Measurements from ENCODE around the gene SPTB.
A peak's percentile ranks its signal among the peaks of the same experiment; 100 is the strongest.

Gene SPTB

DNA sequence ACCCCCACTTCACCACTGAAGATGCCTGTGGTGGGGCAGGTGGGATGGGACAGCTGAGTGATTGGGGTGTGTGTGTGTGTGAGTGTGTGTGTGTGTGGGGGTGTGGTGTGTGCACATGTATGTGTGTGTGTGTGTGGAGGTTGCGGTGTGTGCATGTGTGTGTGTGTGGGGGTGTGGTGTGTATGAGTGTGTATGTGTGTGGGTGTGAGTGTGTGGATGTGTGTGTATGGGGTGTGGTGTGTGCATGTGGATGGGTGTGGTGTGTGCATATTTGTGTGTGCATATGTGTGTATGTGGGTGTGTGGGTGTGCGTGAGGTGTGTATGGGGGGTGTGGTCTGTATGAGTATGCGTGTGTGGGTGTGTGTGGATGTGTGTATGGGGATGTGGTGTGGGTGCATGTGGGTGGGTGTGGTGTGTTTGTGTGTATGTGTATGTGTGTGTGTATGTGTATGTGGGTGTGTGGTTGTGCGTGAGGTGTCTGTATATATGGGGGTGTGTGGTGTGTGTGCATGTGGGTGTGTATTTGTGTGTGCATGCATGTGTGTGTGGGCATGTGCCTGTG is 113.9 kb downstream of the SPTB start:
- no peak for DNase-seq (ENCODE audit: low spot score)

DNA sequence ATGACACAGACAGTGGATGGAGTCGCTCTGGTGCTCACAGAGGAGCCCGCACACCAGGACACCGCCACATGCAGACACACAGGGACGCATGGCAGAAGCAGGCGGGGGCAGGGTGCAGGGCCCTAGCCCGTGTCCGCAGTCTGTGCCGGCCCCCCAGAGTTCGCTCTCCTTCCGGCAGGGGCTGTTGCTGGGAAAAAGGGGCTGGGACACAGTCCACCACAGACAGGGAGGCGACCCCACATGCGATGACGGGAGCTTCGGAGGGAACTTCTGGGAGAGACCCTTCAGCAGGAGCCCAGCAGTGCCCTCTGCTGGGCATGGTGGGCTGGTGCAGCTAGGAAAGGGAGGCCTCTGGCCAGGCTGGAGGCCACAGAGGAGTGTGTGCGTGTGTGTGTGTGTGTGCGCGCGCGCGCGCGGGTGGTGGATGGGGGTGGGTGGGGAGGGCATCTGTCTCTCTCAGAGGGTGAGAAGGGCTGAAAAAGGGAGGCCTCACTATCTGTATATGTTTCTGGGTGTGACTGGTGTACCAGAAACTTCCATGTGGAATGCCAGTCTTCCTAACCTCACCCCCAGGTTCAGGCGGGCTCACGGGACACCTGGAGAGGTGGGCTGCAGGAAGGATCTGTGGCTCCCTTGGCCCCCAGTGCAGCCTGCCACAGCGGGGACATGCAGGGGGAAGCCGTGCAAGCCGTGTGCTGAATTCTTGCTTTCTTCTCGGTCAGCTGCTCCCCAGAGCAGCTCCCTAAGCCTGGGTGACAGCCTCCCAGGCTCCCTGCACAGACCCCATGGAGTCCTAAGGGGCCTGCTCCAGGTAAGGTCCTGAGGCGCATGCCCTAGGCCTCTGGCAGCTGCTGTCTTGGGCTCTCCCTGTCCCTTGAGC is 114.8 kb downstream of the SPTB start:
- DNase-seq (ENCODE audit: low spot score): peak; percentile 89

DNA sequence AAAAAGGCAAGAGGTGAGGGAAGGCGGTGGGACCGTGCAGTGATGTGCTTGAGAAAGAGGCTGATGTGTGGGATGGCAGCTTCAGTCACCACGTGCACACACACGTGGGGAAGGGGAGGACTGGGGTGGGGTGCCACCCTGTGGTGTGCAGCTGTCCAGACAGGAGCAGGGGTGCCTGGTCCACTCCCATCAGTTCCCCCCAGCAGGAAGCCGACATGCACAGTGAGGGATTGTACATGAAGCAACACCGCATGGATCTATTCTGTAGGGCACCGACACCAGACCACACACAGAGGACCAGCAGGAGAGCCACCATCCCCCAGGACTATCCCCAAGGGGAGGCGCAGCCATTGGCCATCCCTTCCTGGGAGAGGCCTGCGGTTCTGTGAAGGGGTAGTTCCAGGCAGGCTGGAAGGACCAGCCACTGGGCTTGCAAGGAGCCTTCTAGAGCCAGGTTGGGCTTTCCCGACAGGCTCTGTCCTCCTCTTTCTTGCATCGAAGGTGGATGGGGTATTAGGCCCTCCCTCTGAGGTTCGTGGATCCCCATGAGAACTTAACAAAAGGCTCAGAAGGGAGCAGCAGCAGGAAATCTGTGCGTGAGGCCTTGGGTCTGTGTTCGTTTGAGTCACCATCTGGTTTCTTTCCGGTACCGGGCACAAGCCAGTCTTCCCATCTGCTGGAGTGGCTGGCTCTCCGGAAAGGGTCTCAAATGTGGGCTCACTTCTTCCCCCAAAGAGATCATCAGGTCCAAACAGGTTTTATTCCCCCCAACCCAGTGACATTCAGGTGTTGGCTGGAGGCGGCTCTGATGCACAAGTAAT is 115.7 kb downstream of the SPTB start:
- no peak for DNase-seq (ENCODE audit: low spot score)

DNA sequence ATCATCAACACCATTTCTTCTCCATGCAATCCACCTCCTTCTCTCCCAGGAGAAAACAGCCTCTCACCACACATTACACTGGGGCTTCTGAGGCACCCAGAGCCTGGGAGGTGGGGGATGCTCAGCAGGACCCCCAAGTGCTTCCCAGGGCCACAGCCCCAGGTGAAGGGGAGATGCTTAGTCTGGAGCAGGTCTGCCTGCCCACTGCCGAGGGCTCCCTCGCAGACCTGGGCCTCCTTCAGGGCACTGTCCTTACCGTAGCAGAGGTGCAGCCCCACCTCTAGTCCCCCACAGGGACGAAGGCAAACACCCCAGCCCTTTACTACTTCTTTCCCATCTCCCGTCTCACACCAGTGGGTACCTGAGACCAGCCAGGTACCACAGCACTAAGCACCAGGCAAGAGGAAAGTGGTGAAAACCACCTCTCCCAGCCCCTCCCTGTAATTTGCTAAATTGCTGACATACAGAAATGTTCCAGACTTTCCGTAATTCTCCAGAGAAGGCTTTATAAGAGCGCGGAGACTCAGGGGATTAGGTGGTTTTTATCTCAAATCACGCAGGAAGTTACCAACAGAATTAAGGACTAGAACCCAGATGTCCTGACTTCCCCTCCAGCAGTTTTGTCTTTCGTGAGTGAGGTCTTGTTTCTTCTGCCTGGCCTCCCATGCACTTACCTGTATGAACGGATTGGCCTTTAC is 116.5 kb downstream of the SPTB start:
- no peak for DNase-seq (ENCODE audit: low spot score)

DNA sequence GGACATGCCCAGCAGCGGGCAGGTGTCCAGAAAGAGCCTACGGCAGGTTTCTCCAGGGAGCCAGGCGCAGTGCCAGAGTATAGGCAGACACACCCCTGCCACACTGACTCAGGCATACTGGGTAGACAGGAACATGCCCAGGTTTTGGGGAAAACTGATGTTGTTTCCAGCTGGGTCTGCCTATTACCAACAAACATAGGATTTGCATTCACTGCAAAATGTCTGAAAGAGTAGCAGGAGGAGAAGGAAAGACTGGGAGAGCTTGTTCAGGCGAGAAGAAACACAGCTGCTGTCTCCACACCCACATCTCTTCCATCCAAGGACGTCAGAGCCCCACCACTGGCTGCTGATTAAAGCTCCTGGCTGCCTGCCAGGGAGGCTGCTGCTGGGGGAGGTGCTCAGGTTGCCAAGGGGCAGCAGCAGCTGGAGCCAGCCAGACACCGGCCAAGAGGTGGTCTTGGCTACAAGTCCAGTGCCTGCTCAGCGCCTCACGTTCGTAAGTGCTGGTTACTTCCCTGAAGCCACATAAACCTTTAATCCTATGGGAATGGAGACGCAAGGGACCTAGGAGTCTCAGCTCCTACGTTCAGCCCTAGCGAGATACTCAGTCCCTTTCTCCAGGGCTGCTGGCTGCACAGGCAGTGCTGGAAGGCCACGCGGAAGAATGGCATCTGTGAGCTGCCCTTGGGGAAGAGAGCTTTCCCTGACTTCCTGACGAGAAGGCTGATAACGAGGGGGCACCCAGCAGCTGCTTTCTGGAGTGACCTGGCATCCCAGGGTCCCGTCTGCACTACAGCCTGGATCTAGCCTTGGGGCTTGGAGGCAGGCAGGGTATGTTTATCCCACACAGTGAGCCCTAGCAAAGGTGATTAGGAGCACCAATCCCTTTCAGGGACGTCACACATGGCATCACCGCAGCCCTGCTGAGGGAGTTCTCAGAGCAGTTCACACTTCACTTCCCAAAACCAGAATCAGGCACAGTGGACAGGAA is 117.4 kb downstream of the SPTB start:
- DNase-seq (ENCODE audit: low spot score): peak; percentile 63

DNA sequence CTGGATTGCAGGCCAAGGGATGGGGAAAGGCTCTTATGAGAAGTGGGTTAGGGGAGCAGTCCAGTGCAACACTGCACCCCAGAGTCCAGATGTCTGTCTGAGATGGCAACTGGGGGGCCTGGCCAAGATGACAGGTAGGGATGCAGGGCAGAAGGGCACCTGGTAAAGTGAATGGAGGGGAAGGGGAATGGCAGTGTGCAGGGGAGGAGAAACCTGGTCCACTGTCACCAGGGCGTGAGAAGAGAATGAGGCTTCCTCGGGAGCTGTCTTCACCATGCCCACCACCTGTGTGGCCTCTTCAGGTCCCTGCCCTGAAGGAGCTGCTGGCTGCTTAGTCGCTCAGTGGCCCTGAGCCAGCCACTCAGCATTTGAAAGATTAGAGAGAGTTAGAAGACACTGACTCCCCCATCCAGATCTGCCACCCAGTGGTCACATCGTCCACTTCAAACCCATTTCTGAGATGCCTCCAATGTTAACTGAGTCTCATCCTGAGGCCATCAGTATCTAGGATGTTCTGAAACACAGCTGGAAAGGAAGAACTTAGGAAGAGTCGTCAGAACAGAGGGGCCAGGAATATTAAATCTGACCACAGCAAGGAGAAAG is 118.2 kb downstream of the SPTB start:
- DNase-seq (ENCODE audit: low spot score): no peak

DNA sequence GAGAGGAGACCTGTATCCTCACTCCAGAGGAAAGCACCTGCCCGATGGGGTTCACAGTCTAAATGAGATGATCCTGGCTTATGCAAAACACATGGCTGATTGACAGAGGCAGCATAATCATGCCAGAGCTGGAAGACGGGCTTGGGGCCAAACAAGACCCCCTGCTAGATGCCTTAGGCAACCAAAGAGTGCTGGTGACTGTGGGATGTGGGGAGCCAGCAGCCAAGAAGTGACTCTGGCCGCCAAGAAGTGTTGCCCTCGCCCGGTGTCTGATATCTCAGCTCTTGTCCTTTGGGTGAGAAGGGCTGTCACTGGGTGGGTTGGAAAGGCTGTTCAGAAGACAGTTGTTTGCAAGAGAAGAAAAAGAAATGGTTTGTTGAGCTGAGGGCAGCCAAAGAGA is 118.8 kb downstream of the SPTB start:
- DNase-seq (ENCODE audit: low spot score): no peak

DNA sequence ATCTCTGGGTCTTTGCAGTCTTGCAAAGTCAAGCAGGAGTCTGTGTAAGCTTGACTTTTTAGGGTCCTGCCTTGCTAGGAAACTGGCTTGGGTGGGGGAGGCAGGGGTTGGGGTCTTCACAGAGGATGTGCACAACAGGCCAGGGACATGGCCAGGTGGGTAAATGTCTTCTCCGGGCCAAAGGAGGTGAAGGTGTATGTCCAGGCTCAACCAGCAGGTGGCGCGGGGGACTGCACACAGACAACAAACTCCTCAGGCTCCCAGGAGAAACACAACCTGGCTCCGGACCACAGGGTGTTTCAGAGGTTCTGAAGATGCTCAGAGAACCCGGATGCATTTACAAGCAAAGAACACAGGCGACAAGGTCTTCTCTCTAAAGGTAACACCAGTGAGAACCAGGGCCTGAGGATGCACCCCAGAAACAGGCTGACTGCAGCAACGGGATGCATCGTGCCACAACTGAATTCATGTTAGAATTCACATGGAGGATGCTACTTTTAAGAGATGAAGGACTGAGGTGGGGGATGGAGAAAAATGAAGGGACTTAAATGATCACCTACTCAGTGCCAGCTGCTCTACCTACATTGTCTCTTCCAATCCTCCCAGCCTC is 119.5 kb downstream of the SPTB start:
- peak; percentile 74 for DNase-seq (ENCODE audit: low spot score)

DNA sequence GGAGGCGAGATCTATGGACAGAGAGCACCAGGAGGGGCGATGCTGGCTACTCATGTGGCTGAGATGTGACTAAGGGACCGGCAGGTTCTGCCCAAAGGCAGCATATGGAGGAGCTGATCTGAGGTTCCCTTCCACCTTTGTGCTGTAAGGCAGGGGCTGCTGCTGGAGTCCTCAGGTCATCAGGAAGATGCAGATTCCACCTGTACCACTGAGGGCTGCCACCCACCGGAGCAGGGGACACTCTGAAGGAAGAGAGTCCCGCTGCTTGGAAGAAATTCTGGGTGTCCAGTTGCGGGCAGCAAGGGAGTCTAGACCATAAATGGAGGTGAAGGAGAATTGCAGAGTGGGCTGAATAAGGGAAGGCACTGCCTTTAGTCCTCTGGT is 120.2 kb downstream of the SPTB start:
- no peak for DNase-seq (ENCODE audit: low spot score)

DNA sequence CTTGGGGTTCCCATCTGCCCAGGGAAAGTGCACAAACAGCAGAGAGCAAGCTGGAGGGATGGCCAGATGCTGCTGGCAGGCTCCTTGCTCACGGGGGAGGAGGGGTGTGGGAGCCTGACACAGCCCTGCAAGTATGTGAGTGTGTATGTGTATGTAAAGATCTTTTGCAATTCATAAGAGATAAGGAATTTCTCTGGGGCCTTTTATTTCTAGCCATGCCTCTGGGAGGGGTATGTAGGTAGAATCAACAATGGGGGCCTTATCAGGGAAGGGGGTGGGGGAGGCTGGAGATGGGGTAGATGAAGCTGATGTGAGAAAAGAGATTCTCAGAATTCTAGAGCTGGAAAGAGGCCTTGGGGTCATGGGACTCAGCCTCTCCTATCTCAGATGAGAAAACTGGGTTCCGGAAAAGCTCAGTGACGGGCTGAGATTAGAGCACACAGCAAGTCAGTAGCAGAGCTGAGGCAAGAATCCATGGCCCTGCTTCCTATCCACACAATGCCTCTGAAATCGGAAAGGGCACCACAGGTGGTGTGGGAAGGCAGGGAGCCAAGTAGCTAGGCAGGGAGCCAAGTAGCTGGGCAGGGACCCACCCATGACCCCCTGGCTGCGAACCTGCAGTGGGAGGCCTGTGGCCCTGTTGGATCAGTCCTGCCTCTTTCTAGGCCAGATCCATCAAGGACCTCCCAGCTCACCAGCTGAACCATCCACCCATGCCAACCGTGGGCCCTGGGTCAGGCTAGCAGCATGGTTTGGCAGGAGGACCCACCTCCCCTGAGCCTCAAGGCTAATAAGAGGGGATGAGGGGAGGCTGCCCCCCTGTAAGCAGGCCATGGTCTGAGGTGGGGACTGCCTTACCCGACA is 120.8 kb downstream of the SPTB start:
- no peak for DNase-seq (ENCODE audit: low spot score)

DNA sequence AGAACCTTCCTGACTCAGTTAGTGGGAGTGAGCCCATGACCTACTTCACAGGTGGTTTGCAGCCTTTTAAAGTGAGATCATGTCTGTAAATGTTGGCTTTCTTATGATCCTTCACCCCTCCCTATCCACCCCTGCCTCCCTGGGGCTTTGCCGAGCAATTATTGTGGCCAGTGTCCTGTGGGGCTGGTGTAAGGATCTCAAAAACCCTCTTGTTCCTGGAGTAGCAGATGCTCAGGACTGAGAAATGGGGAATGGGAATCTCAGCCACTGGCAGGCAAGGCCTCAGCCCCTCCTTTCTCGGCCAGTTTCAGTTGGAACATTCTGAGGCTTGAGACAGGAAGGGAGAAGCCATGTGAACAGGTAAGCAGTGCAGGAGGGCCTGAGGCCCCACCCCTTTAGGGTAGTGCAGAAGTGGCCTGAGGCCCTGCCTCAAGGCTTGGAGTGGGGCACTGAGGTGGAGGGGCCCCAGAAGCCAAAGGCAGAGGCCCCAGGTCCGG is 121.6 kb downstream of the SPTB start:
- DNase-seq (ENCODE audit: low spot score): no peak

DNA sequence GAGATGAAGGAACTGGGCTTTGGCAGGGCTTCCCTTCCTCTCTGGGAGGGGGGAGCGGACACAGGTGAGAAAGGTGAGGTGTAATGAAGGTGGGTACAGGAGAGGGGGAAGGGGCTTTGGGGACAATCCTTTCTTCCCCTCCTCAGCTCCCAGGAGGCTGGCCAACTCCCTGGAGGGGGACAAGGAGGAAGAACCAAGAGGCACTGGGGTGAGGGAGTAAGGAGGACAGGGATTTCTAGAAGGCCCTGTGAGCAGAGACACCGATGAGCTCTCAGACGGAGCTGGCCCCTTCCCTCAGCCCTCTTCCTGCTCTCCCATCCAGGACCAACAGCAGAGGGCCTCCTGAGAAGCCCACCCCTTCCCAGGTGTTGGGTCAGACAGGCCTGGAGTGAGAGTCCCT is 122.1 kb downstream of the SPTB start:
- no peak for DNase-seq (ENCODE audit: low spot score)

DNA sequence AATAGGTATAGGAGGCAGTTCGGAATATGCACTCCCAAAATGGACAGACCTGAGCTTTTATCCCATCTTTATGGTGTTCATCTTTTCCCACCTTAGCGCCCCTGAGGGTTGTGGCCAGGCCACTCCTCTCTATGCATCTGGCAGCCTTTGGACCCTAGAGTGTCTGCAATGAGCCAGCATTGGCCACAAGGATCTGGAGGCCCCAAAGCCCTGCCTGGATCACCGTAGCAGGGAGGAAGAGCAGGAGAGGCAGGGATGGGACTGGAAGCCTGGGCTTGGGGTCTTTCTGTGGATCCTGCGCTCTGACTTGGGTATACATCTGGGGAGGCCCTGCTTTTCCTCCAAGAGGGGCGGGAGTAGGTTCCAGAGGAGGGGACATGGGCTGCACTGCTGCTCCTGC is 123.0 kb downstream of the SPTB start:
- no peak for DNase-seq (ENCODE audit: low spot score)

DNA sequence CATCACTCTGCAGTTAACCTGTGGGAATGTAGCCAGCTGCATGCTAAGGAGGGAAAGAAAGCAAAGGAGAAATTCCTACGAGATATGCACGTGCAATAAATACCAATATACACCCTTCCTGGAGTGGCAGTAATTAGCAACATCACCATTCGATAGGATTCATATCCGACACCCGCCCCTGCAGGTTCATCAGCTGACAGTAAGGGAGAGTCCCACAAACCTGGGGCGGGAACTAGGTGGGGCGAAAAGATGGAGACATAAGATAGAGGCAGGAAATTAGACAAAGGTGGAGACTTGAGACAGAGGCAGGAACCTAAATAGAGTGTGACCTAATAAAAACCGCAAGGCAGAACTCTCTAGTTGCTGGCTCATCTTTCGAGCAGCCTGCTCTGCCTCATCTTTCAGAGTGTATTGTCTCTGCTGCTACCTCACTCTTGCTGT is 123.9 kb downstream of the SPTB start:
- DNase-seq (ENCODE audit: low spot score): no peak

DNA sequence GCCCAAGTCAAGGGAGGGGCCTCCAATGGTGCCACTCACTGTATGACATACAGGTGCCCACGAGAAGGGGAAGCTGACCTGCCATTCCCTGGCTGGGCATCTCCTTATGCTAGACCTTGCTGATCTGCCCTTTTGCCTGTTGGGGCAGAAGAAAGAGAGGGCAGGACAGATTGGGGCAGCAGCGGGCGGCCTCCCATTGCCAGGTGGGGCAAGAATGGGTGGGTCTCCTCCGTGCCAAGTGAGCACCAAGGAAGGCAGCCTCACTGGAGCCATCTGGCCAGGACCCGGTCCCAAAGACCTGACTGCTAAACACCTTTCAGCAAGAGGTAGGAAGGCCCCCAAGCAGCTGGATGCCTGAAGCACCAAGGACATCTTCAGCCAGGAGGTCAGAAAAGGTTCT is 125.0 kb downstream of the SPTB start:
- no peak for DNase-seq (ENCODE audit: low spot score)

DNA sequence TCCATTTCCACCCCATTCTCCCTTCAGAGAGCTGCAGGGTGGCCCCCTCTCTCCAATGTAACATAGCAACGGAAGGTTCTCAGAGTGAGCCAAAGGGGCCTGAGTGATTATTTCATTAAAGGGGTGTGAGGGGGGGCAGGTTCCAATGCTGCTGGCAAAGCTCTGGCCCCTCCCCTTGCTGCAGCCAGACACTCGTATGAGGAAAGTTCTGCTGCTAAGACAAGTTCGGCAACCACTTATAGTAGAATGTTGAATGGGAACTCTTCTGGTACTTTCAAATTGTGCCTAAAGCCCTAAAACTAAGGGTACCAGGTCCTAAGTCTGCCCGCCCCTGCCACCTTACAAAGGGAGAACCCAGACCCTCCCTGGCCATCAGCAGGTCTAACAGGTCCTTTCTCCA is 125.7 kb downstream of the SPTB start:
- no peak for DNase-seq (ENCODE audit: low spot score)

DNA sequence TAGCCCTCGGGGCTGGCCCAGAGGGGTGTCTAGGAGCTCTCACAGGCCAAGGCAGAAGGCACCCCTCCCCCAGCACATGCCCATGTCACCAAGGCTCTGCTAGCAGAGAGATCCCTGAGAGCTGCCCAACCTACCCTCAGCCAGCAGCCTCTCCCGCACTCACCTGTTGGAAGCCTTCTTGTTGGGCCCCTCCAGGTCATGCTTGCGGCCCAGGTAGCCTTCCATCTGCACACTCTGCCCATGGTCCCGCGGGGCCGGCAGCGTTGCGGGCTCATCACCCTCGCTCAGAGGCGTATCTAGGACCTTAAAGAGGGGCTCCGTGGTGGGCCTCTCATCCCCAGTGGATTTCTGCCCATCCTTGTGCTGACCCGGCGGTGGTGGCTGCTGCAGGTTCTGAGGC is 126.3 kb downstream of the SPTB start:
- DNase-seq (ENCODE audit: low spot score): no peak

DNA sequence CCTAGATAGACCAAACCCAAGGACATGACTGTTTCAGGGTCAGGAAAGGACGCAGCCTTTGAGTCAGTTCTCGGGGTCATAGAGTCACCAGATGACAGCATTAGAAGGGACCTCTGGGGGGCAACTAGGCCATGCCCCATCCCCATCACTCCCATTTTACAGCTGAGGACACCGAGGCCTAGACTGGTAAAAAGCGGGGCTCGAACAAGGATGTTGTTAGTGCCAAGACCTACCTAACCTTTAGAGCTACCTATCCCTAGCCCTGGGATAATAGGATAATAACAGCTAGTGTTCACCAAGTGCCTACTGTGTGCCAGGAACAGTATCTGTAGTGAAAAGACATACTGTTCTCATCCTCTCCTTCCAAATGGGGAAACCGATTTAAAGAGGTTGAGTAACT is 126.8 kb downstream of the SPTB start:
- DNase-seq (ENCODE audit: low spot score): no peak

All from D341Med (cell line).